ENCODE results near the gene NFAT5. TPM values are rescaled to one million over a fixed set of nuclear protein-coding genes. Genes with fewer than 3 reads are reported as not detected.
"Not testable (repeated sequence)": the region's sequence is repeated elsewhere in the genome, so short reads cannot be mapped to it uniquely, and the experiment has no call there.

NFAT5 gene
- polyA plus RNA-seq, 1 donor: 26.8 TPM

DNA sequence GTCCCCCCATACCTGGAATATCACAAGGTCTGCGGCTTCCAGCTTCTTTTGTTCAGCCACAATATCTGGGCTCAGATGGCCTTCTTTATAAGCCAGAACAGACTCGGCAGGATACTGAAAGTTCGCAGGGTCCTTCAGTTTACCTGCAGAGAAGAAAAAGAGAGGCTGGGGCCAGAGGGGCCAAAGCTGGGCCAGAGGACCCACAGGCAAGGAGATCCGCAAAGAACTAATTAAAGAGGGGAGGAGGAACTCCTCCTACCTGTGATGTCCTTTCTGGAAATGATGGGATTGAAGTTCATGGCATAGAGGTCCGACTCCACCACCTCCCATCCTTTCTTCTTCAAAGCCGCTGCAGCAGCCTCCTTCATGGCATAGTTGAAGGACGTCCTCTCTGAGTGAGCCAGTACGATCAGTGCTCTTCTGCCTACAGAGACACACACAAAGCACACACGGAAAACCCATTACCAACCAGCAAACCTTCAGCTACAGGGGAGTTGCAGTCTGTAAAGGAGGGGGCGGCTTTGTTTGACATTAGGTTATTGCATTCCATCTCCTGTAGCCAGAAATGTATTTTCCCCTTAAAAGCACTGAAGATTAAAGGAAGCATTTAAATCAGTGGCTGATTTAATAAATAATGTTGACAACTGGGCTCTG is 152.5 kb downstream of the NFAT5 start:
- DNase-seq: no peak
- Histone ChIP-seq H3K9me3 (ENCODE audit: control insufficient read depth, low read depth, low read length) (no peaks in the 10 kb centered on the region), H3K36me3 (ENCODE audit: control insufficient read depth, insufficient read depth, low read length) (peaks cover 8% of the 10 kb centered on the region), H3K27me3 (ENCODE audit: control insufficient read depth, insufficient read depth, low read length) (no peaks in the 10 kb centered on the region), H3K27ac (ENCODE audit: low read length) (no peak overlapping the region), H3K4me1 (ENCODE audit: control insufficient read depth, insufficient read depth, low read length) (peaks cover 10% of the 10 kb centered on the region), H3K4me3 (ENCODE audit: low read length) (no peak overlapping the region)
- no CpG with 5 or more reads among the region's 10 CpGs for WGBS (ENCODE audit: insufficient coverage, low lambda C conversion rate)

- H3K9me3 ChIP-seq (ENCODE audit: control insufficient read depth, low read depth, low read length): no peaks in the 10 kb centered on the region
- H3K27me3 ChIP-seq (ENCODE audit: control insufficient read depth, insufficient read depth, low read length): no peaks in the 10 kb centered on the region
- no peak for DNase-seq
- peaks cover 21% of the 10 kb centered on the region for H3K4me1 ChIP-seq (ENCODE audit: control insufficient read depth, insufficient read depth, low read length)
- H3K36me3 ChIP-seq (ENCODE audit: control insufficient read depth, insufficient read depth, low read length): peaks cover 8% of the 10 kb centered on the region
- H3K4me3 ChIP-seq (ENCODE audit: low read length): no peak overlapping the region
- WGBS (ENCODE audit: insufficient coverage, low lambda C conversion rate): 40% methylated on average over 1 of the region's 10 CpGs
- H3K27ac ChIP-seq (ENCODE audit: low read length): no peak overlapping the region
These were observed 155.2 kb downstream of the NFAT5 start for GRCh38 chr16:69720822-69721430.

- H3K4me1 ChIP-seq (ENCODE audit: control insufficient read depth, insufficient read depth, low read length): peaks cover 23% of the 10 kb centered on the region
- no peak overlapping the region for H3K4me3 ChIP-seq (ENCODE audit: low read length)
- no peak overlapping the region for H3K27ac ChIP-seq (ENCODE audit: low read length)
- WGBS (ENCODE audit: insufficient coverage, low lambda C conversion rate): no CpG with 5 or more reads among the region's 6 CpGs
- no peak for DNase-seq
- H3K9me3 ChIP-seq (ENCODE audit: control insufficient read depth, low read depth, low read length): no peaks in the 10 kb centered on the region
- no peaks in the 10 kb centered on the region for H3K27me3 ChIP-seq (ENCODE audit: control insufficient read depth, insufficient read depth, low read length)
- peaks cover 8% of the 10 kb centered on the region for H3K36me3 ChIP-seq (ENCODE audit: control insufficient read depth, insufficient read depth, low read length)
These were observed 155.7 kb downstream of the NFAT5 start for GRCh38 chr16:69721441-69721957.

GRCh38 chr16:69724414-69724873 is 158.7 kb downstream of the NFAT5 start:
- no peak overlapping the region for H3K4me3 ChIP-seq (ENCODE audit: low read length)
- H3K27ac ChIP-seq (ENCODE audit: low read length): peak overlapping the region; percentile 86

GRCh38 chr16:69724981-69725479 is 159.3 kb downstream of the NFAT5 start:
- Histone ChIP-seq H3K4me1 (ENCODE audit: control insufficient read depth, insufficient read depth, low read length) (peaks cover 30% of the 10 kb centered on the region), H3K27ac (ENCODE audit: low read length) (peak overlapping the region; percentile 14), H3K36me3 (ENCODE audit: control insufficient read depth, insufficient read depth, low read length) (no peaks in the 10 kb centered on the region), H3K4me3 (ENCODE audit: low read length) (no peak overlapping the region), H3K9me3 (ENCODE audit: control insufficient read depth, low read depth, low read length) (no peaks in the 10 kb centered on the region), H3K27me3 (ENCODE audit: control insufficient read depth, insufficient read depth, low read length) (no peaks in the 10 kb centered on the region)
- DNase-seq: no peak
- WGBS (ENCODE audit: insufficient coverage, low lambda C conversion rate): no CpG with 5 or more reads among the region's 6 CpGs

More at GRCh38 chr16:69724414-69724873, 158.7 kb downstream of the NFAT5 start:
- WGBS (ENCODE audit: insufficient coverage, low lambda C conversion rate): no CpG with 5 or more reads among the region's 2 CpGs
- no peaks in the 10 kb centered on the region for H3K9me3 ChIP-seq (ENCODE audit: control insufficient read depth, low read depth, low read length)
- DNase-seq: no peak
- peaks cover 30% of the 10 kb centered on the region for H3K4me1 ChIP-seq (ENCODE audit: control insufficient read depth, insufficient read depth, low read length)
- H3K36me3 ChIP-seq (ENCODE audit: control insufficient read depth, insufficient read depth, low read length): no peaks in the 10 kb centered on the region
- H3K27me3 ChIP-seq (ENCODE audit: control insufficient read depth, insufficient read depth, low read length): no peaks in the 10 kb centered on the region

DNA sequence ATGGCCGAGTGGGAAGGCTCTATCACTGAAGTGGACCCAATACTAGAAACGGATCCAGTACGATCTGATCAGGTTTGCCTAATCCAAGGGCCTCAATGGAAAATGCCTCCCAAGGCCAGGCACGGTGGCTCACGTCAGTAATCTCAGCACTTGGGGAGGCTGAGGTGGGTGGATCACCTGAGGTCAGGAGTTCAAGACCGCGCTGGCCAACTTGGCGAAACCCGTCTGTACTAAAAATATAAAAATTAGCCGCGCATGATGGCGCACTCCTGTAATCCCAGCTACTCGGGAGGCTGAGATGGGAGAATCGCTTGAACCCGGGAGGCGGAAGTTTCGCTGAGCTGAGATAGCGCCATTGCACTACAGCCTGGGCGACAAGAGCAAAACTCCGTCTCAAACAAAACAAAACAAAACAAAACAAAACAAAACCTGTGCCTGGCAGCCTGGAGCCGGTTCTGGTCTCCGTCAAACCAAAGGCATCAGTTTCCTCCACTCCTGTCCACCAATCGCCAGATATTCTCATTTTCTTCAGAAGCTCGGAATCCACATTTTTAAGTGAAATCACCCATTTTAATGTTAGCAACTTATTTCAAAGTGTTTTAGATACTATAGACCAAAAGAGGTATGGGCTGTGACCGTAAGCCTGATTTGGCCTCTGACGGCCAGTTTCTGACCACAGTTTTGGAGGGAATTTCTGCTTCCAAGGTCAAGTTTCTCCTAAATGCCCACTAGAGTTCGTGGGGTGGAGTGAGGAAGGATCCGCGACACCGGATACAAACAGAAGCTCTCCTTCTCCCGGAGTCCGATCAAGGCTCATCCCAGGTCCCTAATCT is 159.9 kb downstream of the NFAT5 start:
- H3K9me3 ChIP-seq (ENCODE audit: control insufficient read depth, low read depth, low read length): no peaks in the 10 kb centered on the region
- peaks cover 30% of the 10 kb centered on the region for H3K4me1 ChIP-seq (ENCODE audit: control insufficient read depth, insufficient read depth, low read length)
- H3K27me3 ChIP-seq (ENCODE audit: control insufficient read depth, insufficient read depth, low read length): no peaks in the 10 kb centered on the region
- DNase-seq: no peak
- H3K36me3 ChIP-seq (ENCODE audit: control insufficient read depth, insufficient read depth, low read length): no peaks in the 10 kb centered on the region
- peak overlapping the region; percentile 81 for H3K27ac ChIP-seq (ENCODE audit: low read length)
- WGBS (ENCODE audit: insufficient coverage, low lambda C conversion rate): 29% methylated on average over 9 of the region's 32 CpGs
- peak overlapping the region; percentile 63 for H3K4me3 ChIP-seq (ENCODE audit: low read length)

DNA sequence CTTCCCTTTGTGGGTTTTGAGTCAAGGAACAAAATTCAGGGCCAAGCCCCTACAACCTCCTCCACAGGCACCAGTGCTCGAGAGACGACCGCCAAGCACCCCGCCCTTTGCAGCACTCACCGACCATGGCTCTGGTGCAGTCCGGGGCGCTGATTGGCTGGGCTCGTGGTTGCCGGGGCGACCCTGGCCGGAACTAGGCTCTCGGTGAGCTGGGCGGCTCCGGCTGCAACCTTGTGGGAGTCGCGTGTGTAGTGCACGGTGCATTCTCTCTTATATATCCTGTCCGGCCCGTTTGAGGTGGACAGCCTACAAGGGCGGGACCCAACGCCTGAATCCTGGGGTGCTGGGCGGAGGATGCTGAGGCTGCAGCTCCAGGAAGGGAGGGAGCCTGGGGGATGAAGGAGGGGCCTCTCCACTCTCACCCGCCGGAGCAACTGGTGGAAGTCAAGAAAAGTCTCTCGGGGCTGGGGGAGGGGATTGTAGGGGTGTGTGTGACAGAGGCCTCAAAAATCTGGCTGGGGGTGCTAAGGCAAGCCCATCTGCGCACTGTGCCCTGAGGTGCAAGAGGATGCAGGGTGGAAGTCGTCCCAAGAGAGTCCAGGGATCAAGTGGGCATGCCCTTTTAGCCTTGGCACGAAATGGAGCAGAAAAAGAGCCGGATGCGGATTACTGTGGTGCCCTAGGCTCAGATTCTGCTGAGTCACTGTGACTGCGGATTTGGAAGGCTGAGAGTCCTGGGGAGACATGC is 160.7 kb downstream of the NFAT5 start, which contains the start of gene NQO1:
TSS of gene NQO1 (minus strand) at position 248 of the 748 bp plus-strand sequence. CDS start at position 127, 121 bp downstream.
- Histone ChIP-seq H3K4me3 (ENCODE audit: low read length) (peak within 1 kb of the TSS; percentile 63), H3K4me1 (ENCODE audit: control insufficient read depth, insufficient read depth, low read length) (peaks cover 30% of the 10 kb centered on the region), H3K27me3 (ENCODE audit: control insufficient read depth, insufficient read depth, low read length) (no peaks in the 10 kb centered on the region), H3K9me3 (ENCODE audit: control insufficient read depth, low read depth, low read length) (no peaks in the 10 kb centered on the region), H3K27ac (ENCODE audit: low read length) (peak within 1 kb of the TSS; percentile 81), H3K36me3 (ENCODE audit: control insufficient read depth, insufficient read depth, low read length) (no peaks in the 10 kb centered on the region)
- no CpG with 5 or more reads among the region's 31 CpGs for WGBS (ENCODE audit: insufficient coverage, low lambda C conversion rate)
- DNase-seq: peak; percentile 90 to 94

DNA sequence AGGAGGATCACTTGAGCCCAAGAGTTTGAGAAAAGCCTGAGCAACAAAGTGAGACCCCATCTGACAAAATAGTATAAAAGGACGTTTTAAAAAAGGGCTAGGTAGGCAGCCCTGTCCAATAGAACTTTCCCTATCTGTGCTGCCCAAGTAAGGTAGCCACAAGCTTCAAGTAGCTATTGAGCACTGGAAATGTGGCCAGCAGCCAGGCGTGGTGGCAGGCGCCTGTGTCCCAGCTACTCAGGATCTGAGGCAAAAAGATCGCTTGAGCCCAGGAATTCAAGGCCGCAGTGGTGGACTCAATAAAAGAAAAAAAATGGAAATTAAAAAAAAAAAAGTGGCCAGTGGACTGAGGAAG is 162.1 kb downstream of the NFAT5 start:
- DNase-seq: no peak
- Histone ChIP-seq H3K4me3 (ENCODE audit: low read length) (no peak overlapping the region), H3K27ac (ENCODE audit: low read length) (no peak overlapping the region), H3K36me3 (ENCODE audit: control insufficient read depth, insufficient read depth, low read length) (no peaks in the 10 kb centered on the region), H3K4me1 (ENCODE audit: control insufficient read depth, insufficient read depth, low read length) (peaks cover 28% of the 10 kb centered on the region), H3K9me3 (ENCODE audit: control insufficient read depth, low read depth, low read length) (no peaks in the 10 kb centered on the region), H3K27me3 (ENCODE audit: control insufficient read depth, insufficient read depth, low read length) (no peaks in the 10 kb centered on the region)
- WGBS (ENCODE audit: insufficient coverage, low lambda C conversion rate): 100% methylated on average over 4 of the region's 5 CpGs

DNA sequence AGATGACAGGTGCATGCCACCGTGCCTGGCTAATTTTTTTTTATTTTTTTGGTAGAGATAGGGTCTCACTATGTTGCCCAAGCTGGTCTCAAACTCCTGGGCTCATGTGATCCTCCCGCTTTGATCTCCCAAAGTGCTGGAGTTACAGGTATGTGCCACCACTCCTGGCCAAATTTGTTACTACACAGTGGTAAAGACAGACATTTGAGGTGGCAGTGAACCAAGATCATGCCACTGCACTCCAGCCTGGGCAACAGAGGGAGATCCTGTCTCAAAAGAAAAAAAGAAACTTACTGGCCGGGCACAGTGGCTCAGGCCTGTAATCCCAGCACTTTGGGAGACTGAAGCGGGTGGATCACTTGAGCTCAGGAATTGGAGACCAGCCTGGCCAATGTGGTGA is 163.3 kb downstream of the NFAT5 start:
- H3K9me3 ChIP-seq (ENCODE audit: control insufficient read depth, low read depth, low read length); H3K36me3 ChIP-seq (ENCODE audit: control insufficient read depth, insufficient read depth, low read length); H3K27me3 ChIP-seq (ENCODE audit: control insufficient read depth, insufficient read depth, low read length); H3K27ac ChIP-seq (ENCODE audit: low read length); H3K4me3 ChIP-seq (ENCODE audit: low read length); DNase-seq: not testable (repeated sequence)
- peaks cover 20% of the 10 kb centered on the region for H3K4me1 ChIP-seq (ENCODE audit: control insufficient read depth, insufficient read depth, low read length)
- no CpG with 5 or more reads among the region's 4 CpGs for WGBS (ENCODE audit: insufficient coverage, low lambda C conversion rate)

All from large intestine (tissue), 3 donors.